Type B pancreatic cell (in vitro differentiated cells): Measurements from ENCODE around the gene ODF4. TPM values are rescaled to one million over a fixed set of nuclear protein-coding genes. Genes with fewer than 3 reads are reported as not detected.
"Not testable (repeated sequence)": the region's sequence is repeated elsewhere in the genome, so short reads cannot be mapped to it uniquely, and the experiment has no call there.

Experiments used
- DNase-seq: peaks from one replicate; pipeline ENCODE4 v3.0.0; 2021; ENCODE audit warnings: mixed read lengths; ENCODE audit not compliant: unreplicated experiment; ENCODE audit errors: extremely low spot score
- H3K27ac Mint-ChIP-seq: 2 replicates; pipeline ENCODE4 v1.8.0; 2021; ENCODE audit warnings: mild to moderate bottlenecking, mixed read lengths
- H3K27me3 Mint-ChIP-seq: 2 replicates; pipeline ENCODE4 v1.8.0; 2021; ENCODE audit warnings: mixed read lengths
- H3K36me3 Mint-ChIP-seq: 2 replicates; pipeline ENCODE4 v1.8.0; 2021; ENCODE audit warnings: mixed read lengths
- H3K4me1 Mint-ChIP-seq: one replicate; pipeline ENCODE4 v1.8.0; 2021; ENCODE audit warnings: mixed read lengths; ENCODE audit not compliant: unreplicated experiment
- H3K4me3 Mint-ChIP-seq: 2 replicates; pipeline ENCODE4 v1.8.0; 2021; ENCODE audit warnings: mild to moderate bottlenecking, mixed read lengths
- H3K9me3 Mint-ChIP-seq: 2 replicates; pipeline ENCODE4 v1.8.0; 2021; ENCODE audit warnings: mixed read lengths
- total RNA-seq: library from RNA; stranded (reverse); gene quantifications from 2 replicates; pipeline ENCODE4 v1.2.1, GENCODE V29; 2021; ENCODE audit warnings: low replicate concordance
- TF ChIP-seq, protein P1 (sequence below): fragments of 200-600 bp; sonication (generic); conservative IDR thresholded peaks from 2 replicates; pipeline ENCODE4 v1.5.0; 2021; ENCODE audit warnings: antibody characterized with exemption, mild to moderate bottlenecking

ODF4 gene
- total RNA-seq, 1 donor from 2014 or later, result not detected

DNA sequence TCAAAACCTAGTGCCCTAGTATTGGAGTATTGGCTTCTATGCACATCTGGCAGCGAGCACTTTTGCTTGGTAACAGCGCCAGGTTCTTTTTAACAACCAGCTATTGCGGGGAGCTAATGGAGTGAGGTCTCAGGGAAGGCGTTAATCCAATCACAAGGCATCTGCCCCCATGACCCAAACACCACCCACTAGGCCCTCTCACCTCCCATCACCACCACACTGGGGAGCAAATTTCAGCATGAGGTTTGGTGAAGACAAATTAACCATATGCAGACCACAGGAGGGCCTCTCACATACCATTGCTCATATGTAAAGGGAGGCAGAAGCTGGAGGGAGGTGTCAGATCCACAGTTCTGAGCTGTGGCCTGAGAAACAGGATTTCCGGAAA is 893 bp upstream of the ODF4 start:
- TF ChIP-seq, protein P1, sequence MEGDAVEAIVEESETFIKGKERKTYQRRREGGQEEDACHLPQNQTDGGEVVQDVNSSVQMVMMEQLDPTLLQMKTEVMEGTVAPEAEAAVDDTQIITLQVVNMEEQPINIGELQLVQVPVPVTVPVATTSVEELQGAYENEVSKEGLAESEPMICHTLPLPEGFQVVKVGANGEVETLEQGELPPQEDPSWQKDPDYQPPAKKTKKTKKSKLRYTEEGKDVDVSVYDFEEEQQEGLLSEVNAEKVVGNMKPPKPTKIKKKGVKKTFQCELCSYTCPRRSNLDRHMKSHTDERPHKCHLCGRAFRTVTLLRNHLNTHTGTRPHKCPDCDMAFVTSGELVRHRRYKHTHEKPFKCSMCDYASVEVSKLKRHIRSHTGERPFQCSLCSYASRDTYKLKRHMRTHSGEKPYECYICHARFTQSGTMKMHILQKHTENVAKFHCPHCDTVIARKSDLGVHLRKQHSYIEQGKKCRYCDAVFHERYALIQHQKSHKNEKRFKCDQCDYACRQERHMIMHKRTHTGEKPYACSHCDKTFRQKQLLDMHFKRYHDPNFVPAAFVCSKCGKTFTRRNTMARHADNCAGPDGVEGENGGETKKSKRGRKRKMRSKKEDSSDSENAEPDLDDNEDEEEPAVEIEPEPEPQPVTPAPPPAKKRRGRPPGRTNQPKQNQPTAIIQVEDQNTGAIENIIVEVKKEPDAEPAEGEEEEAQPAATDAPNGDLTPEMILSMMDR, result no peak
- Mint-ChIP-seq H3K9me3 (no peaks in the 10 kb centered on the region), H3K4me3 (no peak overlapping the region), H3K27ac (no peak overlapping the region), H3K4me1 (peaks cover 9% of the 10 kb centered on the region), H3K27me3 (peaks cover 10% of the 10 kb centered on the region), H3K36me3 (no peaks in the 10 kb centered on the region)
- DNase-seq, result no peak

GRCh38 chr17:8341456-8341855 is 1.8 kb downstream of the ODF4 start:
- no peak overlapping the region for H3K27ac Mint-ChIP-seq
- H3K9me3 Mint-ChIP-seq, result no peaks in the 10 kb centered on the region
- DNase-seq, result no peak
- H3K27me3 Mint-ChIP-seq, result peaks cover 29% of the 10 kb centered on the region
- TF ChIP-seq, protein P1, result no peak
- peaks cover 9% of the 10 kb centered on the region for H3K4me1 Mint-ChIP-seq
- no peaks in the 10 kb centered on the region for H3K36me3 Mint-ChIP-seq
- no peak overlapping the region for H3K4me3 Mint-ChIP-seq

- Mint-ChIP-seq H3K36me3 (no peaks in the 10 kb centered on the region), H3K4me3 (no peak overlapping the region), H3K9me3 (no peaks in the 10 kb centered on the region), H3K4me1 (peaks cover 4% of the 10 kb centered on the region), H3K27ac (no peak overlapping the region), H3K27me3 (peaks cover 32% of the 10 kb centered on the region)
- TF ChIP-seq, protein P1, result no peak
- no peak for DNase-seq
These were observed 5.5 kb downstream of the ODF4 start for GRCh38 chr17:8345052-8345690.

DNA sequence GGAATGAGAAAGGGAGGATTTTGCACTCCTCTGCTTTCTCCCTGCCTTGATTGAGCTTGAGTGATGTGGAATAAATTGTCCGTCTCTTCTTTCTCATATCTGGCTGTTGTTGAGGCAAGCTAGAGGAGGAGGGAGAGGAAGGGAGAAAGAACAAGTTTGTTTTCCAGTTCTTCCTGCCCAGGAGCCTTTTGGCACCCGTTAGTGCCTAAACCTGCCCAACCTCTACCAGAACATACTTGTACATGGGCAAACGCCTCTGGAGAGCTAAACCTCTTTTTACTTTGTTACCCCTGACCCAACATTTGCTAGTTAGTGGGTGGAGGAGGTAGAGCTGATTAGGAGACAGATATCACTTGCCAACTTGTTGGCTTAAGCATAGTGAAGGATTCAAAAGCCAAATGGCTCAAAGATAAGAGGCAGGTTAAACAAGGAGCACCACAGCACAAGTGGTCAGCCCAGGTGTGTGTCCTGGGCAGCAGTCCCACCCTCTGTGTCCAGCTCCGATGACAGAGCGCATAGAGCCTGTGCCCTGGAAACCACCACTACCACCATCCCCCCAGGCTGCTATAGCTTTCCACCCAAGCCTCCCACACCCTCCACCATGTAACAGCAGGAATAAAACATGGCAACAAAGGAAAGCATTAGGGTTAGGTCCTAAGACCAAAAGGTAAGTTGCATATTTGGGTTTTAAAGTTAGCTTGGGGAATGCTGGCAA is 6.5 kb downstream of the ODF4 start:
- Mint-ChIP-seq H3K9me3 (no peaks in the 10 kb centered on the region), H3K4me3 (no peak overlapping the region), H3K27ac (no peak overlapping the region), H3K4me1 (peaks cover 4% of the 10 kb centered on the region), H3K27me3 (peaks cover 32% of the 10 kb centered on the region), H3K36me3 (no peaks in the 10 kb centered on the region)
- no peak for DNase-seq
- TF ChIP-seq, protein P1, result no peak

GRCh38 chr17:8347001-8347400 is 7.4 kb downstream of the ODF4 start:
- not testable (repeated sequence) for H3K27ac Mint-ChIP-seq, DNase-seq, H3K9me3 Mint-ChIP-seq, H3K4me1 Mint-ChIP-seq, H3K4me3 Mint-ChIP-seq, H3K36me3 Mint-ChIP-seq
- peaks cover 32% of the 10 kb centered on the region for H3K27me3 Mint-ChIP-seq

DNA sequence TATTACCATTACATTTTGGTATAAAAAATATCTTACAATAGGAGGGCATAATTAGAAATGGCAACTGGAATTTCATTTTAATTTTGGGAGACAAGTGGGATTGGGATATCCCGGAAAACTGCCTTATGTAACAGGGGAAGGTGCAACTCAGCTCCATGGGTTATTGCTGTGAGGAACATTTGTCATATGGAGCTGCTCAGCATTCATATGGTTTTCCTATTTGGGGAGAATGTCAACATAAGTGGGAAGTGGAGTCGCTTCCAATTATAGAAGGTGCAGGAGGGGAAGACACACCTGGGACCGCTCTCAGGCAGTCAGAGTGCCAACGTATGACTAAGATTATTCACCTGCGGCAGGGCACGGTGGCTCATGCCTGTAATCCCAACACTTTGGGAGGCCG is 10.7 kb downstream of the ODF4 start:
- Mint-ChIP-seq H3K9me3 (no peaks in the 10 kb centered on the region), H3K36me3 (no peaks in the 10 kb centered on the region), H3K4me3 (no peak overlapping the region), H3K27me3 (peaks cover 24% of the 10 kb centered on the region), H3K27ac (no peak overlapping the region), H3K4me1 (no peaks in the 10 kb centered on the region)
- no peak for DNase-seq
- TF ChIP-seq, protein P1, result no peak
